GM12874 (cell line): Measurements from ENCODE around the gene SLITRK3.

Experiments
- TF ChIP-seq, protein P1 (sequence below): IDR thresholded peaks from 2 replicates; pipeline ENCODE4 v1.5.1; 2011; ENCODE audit warnings: low read depth, mild to moderate bottlenecking, control low read depth, low read length, moderate library complexity; ENCODE audit not compliant: insufficient read depth

SLITRK3 gene

GRCh38 chr3:165197481-165197800, 1.3 kb upstream of the SLITRK3 start:
- TF ChIP-seq, protein P1, sequence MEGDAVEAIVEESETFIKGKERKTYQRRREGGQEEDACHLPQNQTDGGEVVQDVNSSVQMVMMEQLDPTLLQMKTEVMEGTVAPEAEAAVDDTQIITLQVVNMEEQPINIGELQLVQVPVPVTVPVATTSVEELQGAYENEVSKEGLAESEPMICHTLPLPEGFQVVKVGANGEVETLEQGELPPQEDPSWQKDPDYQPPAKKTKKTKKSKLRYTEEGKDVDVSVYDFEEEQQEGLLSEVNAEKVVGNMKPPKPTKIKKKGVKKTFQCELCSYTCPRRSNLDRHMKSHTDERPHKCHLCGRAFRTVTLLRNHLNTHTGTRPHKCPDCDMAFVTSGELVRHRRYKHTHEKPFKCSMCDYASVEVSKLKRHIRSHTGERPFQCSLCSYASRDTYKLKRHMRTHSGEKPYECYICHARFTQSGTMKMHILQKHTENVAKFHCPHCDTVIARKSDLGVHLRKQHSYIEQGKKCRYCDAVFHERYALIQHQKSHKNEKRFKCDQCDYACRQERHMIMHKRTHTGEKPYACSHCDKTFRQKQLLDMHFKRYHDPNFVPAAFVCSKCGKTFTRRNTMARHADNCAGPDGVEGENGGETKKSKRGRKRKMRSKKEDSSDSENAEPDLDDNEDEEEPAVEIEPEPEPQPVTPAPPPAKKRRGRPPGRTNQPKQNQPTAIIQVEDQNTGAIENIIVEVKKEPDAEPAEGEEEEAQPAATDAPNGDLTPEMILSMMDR, result no peak

DNA sequence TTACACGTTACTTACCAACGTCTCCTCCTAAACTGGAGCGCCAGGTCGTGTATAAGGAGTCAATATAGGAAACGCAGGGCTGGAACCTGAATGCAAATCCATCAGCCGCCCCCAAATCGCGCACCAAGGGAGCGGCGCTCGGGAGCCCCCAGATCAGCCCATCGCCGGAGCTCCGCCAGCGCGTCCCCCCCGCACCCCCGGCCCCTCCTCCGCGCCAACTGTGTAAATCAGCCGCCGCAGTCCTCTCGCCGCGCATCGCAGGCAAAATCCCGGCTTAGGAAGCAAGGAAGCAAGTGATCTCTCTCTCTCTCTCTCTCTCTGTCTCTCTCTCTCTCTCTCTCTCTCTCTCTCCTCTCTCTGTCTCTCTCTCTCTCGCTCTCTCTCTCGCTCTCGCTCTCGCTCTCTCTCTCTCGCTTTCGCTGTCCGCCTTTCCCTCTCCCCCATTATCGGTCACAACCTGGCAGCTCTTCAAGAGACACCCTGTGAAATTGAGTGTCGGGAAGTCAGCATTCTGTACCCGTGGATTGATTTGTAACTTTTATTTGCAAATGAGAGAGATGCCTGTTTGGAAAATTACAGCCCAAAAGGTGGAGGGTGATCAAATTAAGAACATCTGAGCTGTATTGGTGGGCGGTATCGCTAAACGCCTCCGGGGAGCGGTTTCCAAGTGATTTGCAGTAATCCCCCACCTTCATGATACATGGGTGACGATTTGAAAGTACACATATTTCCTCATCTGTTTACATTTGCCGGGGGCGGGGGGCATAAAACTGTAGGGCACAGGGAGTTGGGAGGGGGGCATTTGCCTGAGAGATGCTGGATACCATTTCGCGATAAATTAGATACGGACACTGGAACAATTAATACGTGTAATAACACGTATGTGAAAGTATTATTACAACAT, 645 bp upstream of the SLITRK3 start:
- TF ChIP-seq, protein P1, result no peak

DNA sequence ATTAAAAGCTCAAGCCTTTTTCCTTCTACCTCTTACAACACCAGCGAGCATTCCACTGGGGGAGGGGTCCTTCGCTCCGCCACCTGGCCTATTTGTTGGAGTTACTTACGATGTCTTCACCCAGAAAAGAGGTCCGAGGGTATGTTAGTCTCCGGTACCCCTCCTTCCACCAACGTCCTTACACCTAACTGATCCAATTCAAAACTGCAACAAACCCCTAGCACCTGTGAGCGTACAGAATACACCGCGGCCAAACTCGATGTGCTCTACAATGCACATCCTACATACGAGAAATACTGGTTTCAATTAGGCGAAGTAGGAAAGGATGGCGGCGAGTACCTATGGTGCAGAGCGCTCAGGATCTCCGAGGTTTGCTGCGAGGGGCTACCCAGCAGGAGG, 944 bp downstream of the SLITRK3 start:
- TF ChIP-seq, protein P1, result no peak

DNA sequence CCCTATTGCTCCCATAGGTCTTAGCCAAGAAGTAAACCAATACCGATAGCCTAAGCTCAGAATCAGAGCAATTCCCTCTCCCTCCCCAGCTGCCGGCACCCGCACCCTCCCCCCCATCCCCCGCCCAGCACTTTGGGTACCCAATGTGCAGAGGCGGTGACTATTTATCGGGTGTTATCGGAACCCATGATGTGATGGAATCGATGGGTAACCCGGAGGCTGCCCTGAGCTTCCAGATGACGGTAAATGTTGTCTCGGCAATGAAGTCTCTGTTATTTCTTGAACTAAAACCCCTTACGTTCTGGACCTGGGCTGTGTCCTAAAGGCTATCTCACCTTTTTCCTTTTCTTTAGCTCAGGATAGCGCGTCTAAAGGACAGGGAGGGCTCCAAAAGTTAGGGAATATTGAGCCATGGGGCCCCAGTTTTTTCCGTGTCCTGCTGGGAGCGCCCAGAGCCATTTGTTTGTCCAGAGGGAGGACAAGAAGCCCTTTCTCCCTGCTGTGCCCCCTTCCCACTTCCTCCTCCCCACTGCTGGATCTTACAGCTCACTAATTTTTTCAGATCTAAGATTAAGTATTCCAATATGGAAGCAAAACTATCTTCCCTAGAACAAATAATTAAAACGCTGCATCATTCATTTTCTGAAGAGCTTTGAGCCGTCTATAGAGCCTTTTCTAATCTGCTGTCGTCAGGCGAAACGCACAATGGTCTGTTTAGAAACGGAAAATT, 1.5 kb downstream of the SLITRK3 start:
- TF ChIP-seq, protein P1, result no peak

DNA sequence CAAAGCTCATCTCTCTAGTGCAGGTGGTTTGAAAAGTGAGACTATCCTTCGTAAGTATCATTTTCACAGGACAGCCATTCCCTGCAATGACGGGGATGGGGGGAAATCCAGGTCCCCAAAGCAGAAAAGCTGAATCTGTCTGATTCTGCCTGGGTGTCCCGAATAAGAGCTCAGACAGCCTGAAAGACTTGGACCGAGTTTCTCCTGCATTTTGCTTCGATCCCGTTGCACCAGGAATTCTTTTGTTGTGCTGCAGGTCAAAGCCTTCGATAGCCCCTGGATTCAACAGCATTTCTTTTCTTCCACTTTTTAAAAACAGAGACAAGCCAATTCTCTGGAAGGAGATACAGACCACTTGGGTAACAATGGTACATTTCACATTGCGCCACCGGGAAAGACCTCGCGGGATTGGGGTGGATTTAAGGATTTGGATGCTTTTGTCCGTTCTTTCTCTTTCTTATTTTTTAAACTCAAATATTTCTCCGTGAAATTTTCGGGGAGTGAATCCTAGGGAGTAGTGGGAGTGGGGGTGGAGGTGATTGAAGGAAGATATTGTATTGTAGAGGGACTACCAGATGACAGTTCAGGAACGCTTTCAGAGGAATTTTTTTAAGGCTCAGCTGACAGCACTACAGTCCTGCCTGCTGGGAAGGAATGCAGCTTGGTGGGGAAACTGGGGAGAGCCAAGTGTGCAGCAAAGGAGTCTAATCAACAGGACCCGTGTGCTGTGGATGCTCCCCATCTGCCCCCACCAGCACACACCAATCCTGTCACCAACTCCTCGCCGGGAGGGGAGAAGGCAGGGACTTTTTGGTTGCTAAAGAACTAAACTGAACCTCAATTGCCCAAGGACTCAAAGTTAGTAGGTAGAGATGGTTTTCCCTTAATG, 2.6 kb downstream of the SLITRK3 start:
- TF ChIP-seq, protein P1, result no peak

- TF ChIP-seq, protein P1, result no peak
Measured at GRCh38 chr3:165192610-165193192, 3.5 kb downstream of the SLITRK3 start.
